HCT116 (cell line): ENCODE measurements around the gene MUC6. TPM values are rescaled to one million over a fixed set of nuclear protein-coding genes. Genes with fewer than 3 reads are reported as not detected.

Source experiments
- ATAC-seq: fragments of 200-7000 bp; cut with Tn5 transposase; 2 replicates; pipeline ENCODE4 v1.9.1; 2020; ENCODE audit warnings: mild to moderate bottlenecking, moderate library complexity
- BruUV-seq: library from RNA; stranded (reverse); fragments of 400-500 nt; replicated peaks from 2 replicates; lab custom pipeline; 2021; lab: Mats Ljungman, UMichigan
- CTCF ChIA-PET: fragments of 300-600 bp; sonication (Branson Sonifier 250); formaldehyde crosslinking; loops from one replicate; lab custom pipeline; 2021; ENCODE audit warnings: antibody characterized with exemption; lab: Charles Lee
- POLR2A ChIA-PET: fragments of 300-600, 350-600 bp; sonication (Branson Sonifier 250); formaldehyde crosslinking; loops from one replicate; lab custom pipeline; 2021; ENCODE audit warnings: antibody characterized with exemption; lab: Charles Lee
- RAD21 ChIA-PET, 2 experiments: fragments of 300-600 bp; sonication (Branson Sonifier 250); formaldehyde crosslinking; loops; one replicate each; lab custom pipeline; 2023; ENCODE audit warnings: low total read pairs in 2 of 2; ENCODE audit not compliant: uncharacterized antibody in 2 of 2, unreplicated experiment in 2 of 2, low non-redundant PET in 1 of 2; lab: Charles Lee
- DNase-seq: peaks from one replicate; pipeline ENCODE4 v3.0.0-alpha.2; 2010; ENCODE audit warnings: low read depth, low spot score
- H2AFZ ChIP-seq: fragments of 200-600 bp; shearing (Covaris generic), sonication (generic); 2 replicates; pipeline ENCODE4 v1.6.1; 2017; ENCODE audit warnings: low read depth, mixed run types, mixed read lengths, antibody characterized with exemption, low read length; ENCODE audit not compliant: poor library complexity, severe bottlenecking
- H3K27ac ChIP-seq: 2 replicates; pipeline ENCODE4 v1.5.1; 2012; ENCODE audit warnings: low read depth, low read length
- H3K27me3 ChIP-seq: fragments of 200-600 bp; sonication (generic); 2 replicates; pipeline ENCODE4 v1.6.1; 2016; ENCODE audit warnings: mixed run types, low read length, mixed read lengths; ENCODE audit not compliant: insufficient read depth
- H3K36me3 ChIP-seq, 2 experiments: fragments of 200-500 bp in 1 of 2; fragments of 200-600 bp in 1 of 2; sonication (Bioruptor generic) in 1 of 2; sonication (generic) in 1 of 2; 2 replicates each; pipeline versions ENCODE4 v1.5.1 to v1.6.1; 2014 to 2016; ENCODE audit warnings: low read length in 2 of 2, inconsistent platforms in 1 of 2, mixed read lengths in 1 of 2, mixed run types in 1 of 2; ENCODE audit not compliant: insufficient read depth in 2 of 2, control insufficient read depth in 1 of 2
- H3K4me1 ChIP-seq, 2 experiments: fragments of 200-600 bp in 1 of 2; sonication (generic) in 1 of 2; 2 replicates each; pipeline versions ENCODE4 v1.5.1 to v1.6.1; 2012 to 2017; ENCODE audit warnings: low read length in 2 of 2, inconsistent platforms in 1 of 2, mild to moderate bottlenecking in 1 of 2, mixed read lengths in 1 of 2, mixed run types in 1 of 2, moderate library complexity in 1 of 2; ENCODE audit not compliant: insufficient read depth in 2 of 2, control insufficient read depth in 1 of 2
- H3K4me2 ChIP-seq: fragments of 200-600 bp; sonication (generic); 2 replicates; pipeline ENCODE4 v1.6.1; 2017; ENCODE audit warnings: mixed run types, low read length, mixed read lengths
- H3K4me3 ChIP-seq, 2 experiments: fragments of 200-600 bp in 1 of 2; sonication (generic) in 1 of 2; replicated peaks in 1 of 2; 2 replicates each; pipeline ENCODE4 v1.5.1; 2011 to 2016; ENCODE audit warnings: low read length in 2 of 2, control low read depth in 1 of 2, low read depth in 1 of 2, mild to moderate bottlenecking in 1 of 2, mixed read lengths in 1 of 2, mixed run types in 1 of 2
- H3K79me2 ChIP-seq: fragments of 200-600 bp; sonication (generic); 2 replicates; pipeline ENCODE4 v1.6.1; 2017; ENCODE audit warnings: mild to moderate bottlenecking, mixed run types, low read length, moderate library complexity, mixed read lengths; ENCODE audit not compliant: insufficient read depth
- H3K9ac ChIP-seq: fragments of 200-600 bp; sonication (generic); 2 replicates; pipeline ENCODE4 v1.6.1; 2016; ENCODE audit warnings: low read length, mixed read lengths
- H3K9me2 ChIP-seq: fragments of 200-600 bp; sonication (generic), shearing (Covaris generic); 2 replicates; pipeline ENCODE4 v1.6.1; 2017; ENCODE audit warnings: mixed run types, mild to moderate bottlenecking, moderate library complexity; ENCODE audit not compliant: insufficient read depth
- H3K9me3 ChIP-seq, 2 experiments: fragments of 200-500 bp in 1 of 2; fragments of 200-600 bp in 1 of 2; sonication (Bioruptor generic) in 1 of 2; sonication (generic) in 1 of 2; 2 replicates each; pipeline ENCODE4 v1.6.1; 2014 to 2017; ENCODE audit warnings: low read length in 2 of 2, mixed read lengths in 2 of 2, inconsistent platforms in 1 of 2, low read depth in 1 of 2, mild to moderate bottlenecking in 1 of 2, mixed run types in 1 of 2, moderate library complexity in 1 of 2; ENCODE audit not compliant: control insufficient read depth in 1 of 2, insufficient read depth in 1 of 2
- H4K20me1 ChIP-seq: fragments of 200-600 bp; sonication (generic), shearing (Covaris generic); 2 replicates; pipeline ENCODE4 v1.6.1; 2017; ENCODE audit warnings: mixed run types, mild to moderate bottlenecking, moderate library complexity; ENCODE audit not compliant: insufficient read depth
- ELF1 ChIP-seq: IDR thresholded peaks from 2 replicates; pipeline ENCODE4 v1.6.1; 2012; ENCODE audit warnings: low read depth, borderline replicate concordance
- FOSL1 ChIP-seq: IDR thresholded peaks from 2 replicates; pipeline ENCODE4 v1.6.1; 2012; ENCODE audit warnings: low read depth
- POLR2A ChIP-seq: IDR thresholded peaks from 2 replicates; pipeline ENCODE4 v1.7.0; 2011; ENCODE audit warnings: borderline replicate concordance; ENCODE audit not compliant: insufficient read depth, insufficient read length; ENCODE audit errors: extremely low read depth
- POLR2AphosphoS5 ChIP-seq: IDR thresholded peaks from 2 replicates; pipeline ENCODE4 v1.6.1; 2011; ENCODE audit warnings: mild to moderate bottlenecking, low read depth, low read length, moderate library complexity
- TCF7L2 ChIP-seq: IDR thresholded peaks from 2 replicates; pipeline ENCODE4 v1.7.0; 2011; ENCODE audit warnings: borderline replicate concordance, inconsistent platforms; ENCODE audit not compliant: insufficient read depth, insufficient read length; ENCODE audit errors: extremely low read depth
- intact Hi-C: fragments of 100-400 bp; cut with micrococcal nuclease; formaldehyde crosslinking; loops from 2 replicates; pipeline ENCODE4 v1.10.0; 2022
- total RNA-seq: library from RNA; stranded (reverse); gene quantifications from one replicate; pipeline ENCODE4 v1.2.1, GENCODE V29; 2021; ENCODE audit not compliant: unreplicated experiment
- TF ChIP-seq, protein P1 (sequence below): IDR thresholded peaks from 2 replicates; pipeline ENCODE4 v1.6.1; 2011; ENCODE audit warnings: mild to moderate bottlenecking, low read length, moderate library complexity; ENCODE audit not compliant: insufficient replicate concordance; ENCODE audit errors: extremely low read depth

Gene MUC6
- total RNA-seq, 1 experiment from 2014 or later, result 0.02 TPM

- no peaks in the 10 kb centered on the region for H3K4me1 ChIP-seq
- no peaks in the 10 kb centered on the region for H3K79me2 ChIP-seq
- ATAC-seq (no peak), DNase-seq (no peak)
- H4K20me1 ChIP-seq, result no peaks in the 10 kb centered on the region
- RAD21 ChIA-PET, result no interaction called here
- intact Hi-C loops, result no loop called here
- no peak overlapping the region for H3K9ac ChIP-seq
- H3K36me3 ChIP-seq, result no peaks in the 10 kb centered on the region
- CTCF ChIA-PET, result no interaction called here
- POLR2A ChIA-PET, result no interaction called here
- no peak overlapping the region for H2AFZ ChIP-seq
- no peaks in the 10 kb centered on the region for H3K9me2 ChIP-seq
- no peak overlapping the region for H3K27ac ChIP-seq
- H3K9me3 ChIP-seq, result no peaks in the 10 kb centered on the region
- no peak overlapping the region for H3K4me3 ChIP-seq
- BruUV-seq, result no TSS peak
- no peaks in the 10 kb centered on the region for H3K27me3 ChIP-seq
- TF ChIP-seq TCF7L2 (no peak), ELF1 (no peak), POLR2AphosphoS5 (no peak), FOSL1 (no peak), POLR2A (no peak)
- TF ChIP-seq, protein P1, sequence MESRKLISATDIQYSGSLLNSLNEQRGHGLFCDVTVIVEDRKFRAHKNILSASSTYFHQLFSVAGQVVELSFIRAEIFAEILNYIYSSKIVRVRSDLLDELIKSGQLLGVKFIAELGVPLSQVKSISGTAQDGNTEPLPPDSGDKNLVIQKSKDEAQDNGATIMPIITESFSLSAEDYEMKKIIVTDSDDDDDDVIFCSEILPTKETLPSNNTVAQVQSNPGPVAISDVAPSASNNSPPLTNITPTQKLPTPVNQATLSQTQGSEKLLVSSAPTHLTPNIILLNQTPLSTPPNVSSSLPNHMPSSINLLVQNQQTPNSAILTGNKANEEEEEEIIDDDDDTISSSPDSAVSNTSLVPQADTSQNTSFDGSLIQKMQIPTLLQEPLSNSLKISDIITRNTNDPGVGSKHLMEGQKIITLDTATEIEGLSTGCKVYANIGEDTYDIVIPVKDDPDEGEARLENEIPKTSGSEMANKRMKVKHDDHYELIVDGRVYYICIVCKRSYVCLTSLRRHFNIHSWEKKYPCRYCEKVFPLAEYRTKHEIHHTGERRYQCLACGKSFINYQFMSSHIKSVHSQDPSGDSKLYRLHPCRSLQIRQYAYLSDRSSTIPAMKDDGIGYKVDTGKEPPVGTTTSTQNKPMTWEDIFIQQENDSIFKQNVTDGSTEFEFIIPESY, result no peak
- TF ChIP-seq, all 23 proteins: peak for 0
- H3K4me2 ChIP-seq, result no peak overlapping the region
Observed at GRCh38 chr11:1040428-1041148, 4.1 kb upstream of the MUC6 start.
